HEK293T (cell line): ENCODE data around the gene KCNB1.

Experiments
- BHLHE40 ChIP-seq: fragments of 450-650 bp; IDR thresholded peaks from 2 replicates; pipeline ENCODE4 v1.6.1; 2016; ENCODE audit warnings: mild to moderate bottlenecking, moderate library complexity, borderline replicate concordance
- FOXA1 ChIP-seq: fragments of 450-650 bp; IDR thresholded peaks from 2 replicates; pipeline ENCODE4 v1.6.1; 2016; ENCODE audit warnings: mild to moderate bottlenecking
- FOXM1 ChIP-seq: fragments of 450-650 bp; IDR thresholded peaks from 2 replicates; pipeline ENCODE4 v1.6.1; 2017; ENCODE audit warnings: mild to moderate bottlenecking, borderline replicate concordance
- HDGF ChIP-seq: fragments of 450-650 bp; IDR thresholded peaks from 2 replicates; pipeline ENCODE4 v1.6.1; 2017; ENCODE audit warnings: antibody characterized with exemption, borderline replicate concordance
- L3MBTL2 ChIP-seq: fragments of 450-650 bp; conservative IDR thresholded peaks from 2 replicates; pipeline ENCODE4 v1.6.1; 2016; ENCODE audit warnings: mild to moderate bottlenecking
- PKNOX1 ChIP-seq: fragments of 450-650 bp; IDR thresholded peaks from 2 replicates; pipeline ENCODE4 v1.6.1; 2016
- SP1 ChIP-seq: fragments of 450-650 bp; IDR thresholded peaks from 2 replicates; pipeline ENCODE4 v1.6.1; 2017
- SUZ12 ChIP-seq: fragments of 450-650 bp; IDR thresholded peaks from 2 replicates; pipeline ENCODE4 v1.6.1; 2016; ENCODE audit warnings: mild to moderate bottlenecking
- TARDBP ChIP-seq: fragments of 450-650 bp; IDR thresholded peaks from 2 replicates; pipeline ENCODE4 v1.6.1; 2016
- ZNF384 ChIP-seq: fragments of 450-650 bp; IDR thresholded peaks from 2 replicates; pipeline ENCODE4 v1.6.1; 2016

- no peak for TF ChIP-seq TARDBP
- no peak for TF ChIP-seq FOXM1
- no peak for TF ChIP-seq FOXA1
- peak; percentile 30; the same call in 1 of the 2 replicates for TF ChIP-seq L3MBTL2
- TF ChIP-seq HDGF: no peak
- TF ChIP-seq BHLHE40: no peak
- no peak for TF ChIP-seq ZNF384
- TF ChIP-seq SP1: no peak
- TF ChIP-seq SUZ12: no peak
- no peak for TF ChIP-seq PKNOX1
These were observed 26.1 kb upstream of the KCNB1 start for GRCh38 chr20:49508435-49509199.
